Measurements from ENCODE around the gene CFAP100.

DNA sequence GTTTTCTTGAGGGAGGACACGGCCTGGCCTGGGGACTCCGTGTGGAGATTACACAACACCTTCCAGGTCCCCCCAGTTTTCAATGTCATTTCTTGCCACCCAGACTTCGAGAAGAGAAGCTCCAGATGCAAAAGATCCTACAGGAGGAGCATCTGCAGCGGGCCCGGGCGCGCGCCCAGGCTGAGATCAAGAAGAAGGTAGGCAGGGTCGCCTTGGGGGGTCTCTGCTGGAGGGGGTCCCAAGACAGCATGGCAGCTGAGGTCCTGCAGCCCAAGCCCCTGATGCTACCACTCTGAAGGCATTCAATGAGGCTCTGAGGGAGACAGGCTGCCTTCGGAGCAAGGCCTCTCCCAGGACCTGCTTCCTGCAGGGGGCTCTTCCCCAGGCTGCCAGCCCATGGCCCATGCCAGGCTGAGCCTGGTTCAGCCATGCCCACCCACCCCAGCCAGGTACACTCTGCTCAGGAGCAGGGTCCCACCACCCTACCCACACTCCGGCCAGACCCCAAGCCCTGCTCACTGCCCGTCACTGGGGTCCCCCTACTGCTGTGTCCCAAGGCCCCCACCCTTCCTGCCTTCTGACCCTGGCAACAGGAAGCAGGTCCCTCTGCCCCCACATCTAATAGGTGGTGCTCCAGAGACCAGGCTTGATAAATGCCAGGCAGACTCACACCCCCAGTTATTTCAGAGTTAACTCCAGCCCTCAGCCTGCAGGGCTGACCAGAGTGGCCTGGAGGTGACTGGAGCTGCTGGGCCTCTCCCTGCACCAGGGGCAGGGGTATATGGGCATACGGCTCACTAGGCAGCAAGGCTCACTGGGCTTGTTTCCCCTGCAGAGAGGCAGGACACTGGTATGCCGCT, 41.0 kb downstream of the CFAP100 start:
- TF ChIP-seq POLR2AphosphoS5 (IDR thresholded peaks at IDR 0.05; ENCODE audit: low read depth, low read length) (no peak), POLR2A (IDR thresholded peaks at IDR 0.05; ENCODE audit: borderline replicate concordance, extremely low read depth, insufficient read depth, insufficient read length) (no peak), CTCF (IDR thresholded peaks at IDR 0.05 in 2 of 3, conservative IDR thresholded peaks at IDR 0.05 in 1 of 3; ENCODE audit: borderline replicate concordance in 1 of 3, insufficient read depth in 1 of 3, low read depth in 2 of 3, low read length in 2 of 3) (no peak), CEBPB (IDR thresholded peaks at IDR 0.05; ENCODE audit: low read depth) (no peak), SIN3A (IDR thresholded peaks at IDR 0.05; ENCODE audit: low read depth) (no peak), EZH2phosphoT487 (IDR thresholded peaks at IDR 0.05; ENCODE audit: borderline replicate concordance) (no peak), REST (IDR thresholded peaks at IDR 0.05; ENCODE audit: low read depth) (no peak)
